Subcutaneous abdominal adipose tissue (tissue), 5 donors: ENCODE data around the gene SDF4.

Experiments used
- H3K27ac ChIP-seq: one replicate; pipeline ENCODE4 v1.7.0; 2013; ENCODE audit warnings: low read depth, mild to moderate bottlenecking, inconsistent platforms, low read length, moderate library complexity
- H3K27me3 ChIP-seq, 5 donors: one replicate each; pipeline ENCODE4 v1.7.0; 2013; ENCODE audit warnings: low read length in 5 of 5, inconsistent platforms in 1 of 5; ENCODE audit not compliant: control insufficient read depth in 5 of 5, insufficient read depth in 4 of 5
- H3K36me3 ChIP-seq, 5 donors: one replicate each; pipeline ENCODE4 v1.7.0; 2013; ENCODE audit warnings: low read length in 5 of 5; ENCODE audit not compliant: control insufficient read depth in 5 of 5, insufficient read depth in 5 of 5
- H3K4me1 ChIP-seq, 5 donors: one replicate each; pipeline ENCODE4 v1.7.0; 2013; ENCODE audit warnings: low read length in 5 of 5, mild to moderate bottlenecking in 3 of 5, moderate library complexity in 1 of 5; ENCODE audit not compliant: control insufficient read depth in 5 of 5, insufficient read depth in 5 of 5
- H3K4me3 ChIP-seq, 5 donors: one replicate each; pipeline ENCODE4 v1.7.0; 2013; ENCODE audit warnings: low read length in 5 of 5, low read depth in 1 of 5
- H3K9ac ChIP-seq, 5 donors: one replicate each; pipeline ENCODE4 v1.7.0; 2013; ENCODE audit warnings: low read length in 5 of 5, mild to moderate bottlenecking in 4 of 5, moderate library complexity in 3 of 5
- H3K9me3 ChIP-seq, 5 donors: one replicate each; pipeline ENCODE4 v1.7.0; 2013; ENCODE audit warnings: low read length in 5 of 5; ENCODE audit not compliant: control insufficient read depth in 5 of 5
- donor health status: healthy.
- donor health status: healthy.
- donor health status: healthy.
- donor health status: healthy.
- donor health status: healthy.

SDF4 gene

DNA sequence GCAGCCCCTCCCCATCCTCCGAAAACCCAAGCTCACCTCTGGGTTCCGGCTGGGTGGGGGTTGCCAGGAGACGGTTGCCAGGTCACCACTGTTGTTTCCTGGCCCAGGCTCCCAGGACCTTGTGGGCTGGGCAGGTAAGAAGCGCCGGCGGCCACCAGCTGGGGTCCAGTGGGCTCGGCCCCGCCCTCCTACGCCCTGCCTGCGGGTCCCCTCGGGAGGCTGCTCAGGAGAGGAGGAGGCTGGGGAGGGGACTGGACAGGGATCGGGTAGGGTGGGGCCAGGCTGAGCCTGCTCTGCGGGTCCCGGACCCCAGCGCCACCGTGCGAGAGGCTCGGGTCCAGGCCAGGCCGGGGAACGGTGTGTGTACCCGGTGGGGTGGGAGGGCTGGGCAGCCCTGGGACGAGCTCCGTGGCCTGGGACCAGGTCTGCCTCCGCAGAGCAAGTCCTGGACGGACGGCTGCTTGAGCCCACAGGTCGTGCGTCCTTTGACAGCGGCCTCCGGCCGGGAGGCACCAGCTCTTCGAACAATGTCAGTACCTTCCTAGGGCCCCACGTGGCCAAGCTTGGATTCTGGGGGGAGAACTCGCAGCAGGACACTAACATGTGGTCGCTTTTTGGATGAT lies 57.9 kb downstream of the SDF4 start, which contains the start of gene TTLL10:
TTLL10 (plus strand) TSS at position 88 of the 623 bp plus-strand sequence. CDS start 5,336 bp downstream, outside the sequence.
- H3K9ac ChIP-seq, result no peak within 1 kb of the TSS
- no peak within 1 kb of the TSS for H3K27ac ChIP-seq
- peaks cover 0 to 3% (median 0%) of the 10 kb centered on the region in 5 donors for H3K9me3 ChIP-seq
- no peak within 1 kb of the TSS for H3K4me3 ChIP-seq
- H3K4me1 ChIP-seq, result no peaks in the 10 kb centered on the region
- peaks cover 34 to 58% (median 51%) of the 10 kb centered on the region in 5 donors for H3K27me3 ChIP-seq
- H3K36me3 ChIP-seq, result no peaks in the 10 kb centered on the region

DNA sequence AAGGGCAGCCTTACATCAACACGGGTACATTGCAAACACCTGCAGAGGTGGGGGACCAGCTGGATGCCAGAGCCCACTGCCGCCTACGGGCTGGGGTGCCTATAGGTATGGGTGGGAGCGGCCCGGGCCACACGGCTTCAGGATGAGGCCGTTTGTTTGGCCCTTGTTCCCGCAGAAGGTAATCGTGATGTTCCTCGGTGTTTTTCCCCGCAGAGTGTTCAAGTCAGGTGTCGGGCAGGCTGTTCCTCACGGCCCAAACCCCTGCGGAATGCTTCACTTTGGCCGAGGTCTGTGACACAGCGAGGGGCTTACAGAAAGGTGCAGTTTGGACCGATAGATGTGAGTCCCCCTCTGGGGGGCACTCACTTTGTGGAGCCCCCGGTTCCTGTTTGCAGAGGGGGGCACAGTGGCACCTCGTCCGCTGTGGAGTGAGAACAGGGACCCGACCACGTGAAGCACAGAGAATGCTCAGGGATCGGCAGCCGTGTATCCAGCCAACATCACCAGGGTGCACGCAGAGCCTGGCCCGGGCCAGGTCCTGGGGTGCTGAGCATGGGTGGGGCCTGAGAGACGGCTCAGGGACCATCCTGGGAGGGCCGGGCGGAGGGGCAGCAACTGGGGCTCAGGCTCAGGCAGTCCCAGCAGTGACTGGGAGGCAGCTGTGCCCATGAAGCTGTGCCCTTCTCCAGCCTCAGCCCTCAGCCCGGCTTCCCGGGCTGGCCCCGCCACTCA lies 58.6 kb downstream of the SDF4 start:
- Histone ChIP-seq H3K4me3 (no peak overlapping the region), H3K9me3 (peaks cover 0 to 3% (median 0%) of the 10 kb centered on the region in 5 donors), H3K36me3 (no peaks in the 10 kb centered on the region), H3K27me3 (peaks cover 37 to 63% (median 56%) of the 10 kb centered on the region in 5 donors), H3K4me1 (no peaks in the 10 kb centered on the region), H3K9ac (no peak overlapping the region), H3K27ac (no peak overlapping the region)

DNA sequence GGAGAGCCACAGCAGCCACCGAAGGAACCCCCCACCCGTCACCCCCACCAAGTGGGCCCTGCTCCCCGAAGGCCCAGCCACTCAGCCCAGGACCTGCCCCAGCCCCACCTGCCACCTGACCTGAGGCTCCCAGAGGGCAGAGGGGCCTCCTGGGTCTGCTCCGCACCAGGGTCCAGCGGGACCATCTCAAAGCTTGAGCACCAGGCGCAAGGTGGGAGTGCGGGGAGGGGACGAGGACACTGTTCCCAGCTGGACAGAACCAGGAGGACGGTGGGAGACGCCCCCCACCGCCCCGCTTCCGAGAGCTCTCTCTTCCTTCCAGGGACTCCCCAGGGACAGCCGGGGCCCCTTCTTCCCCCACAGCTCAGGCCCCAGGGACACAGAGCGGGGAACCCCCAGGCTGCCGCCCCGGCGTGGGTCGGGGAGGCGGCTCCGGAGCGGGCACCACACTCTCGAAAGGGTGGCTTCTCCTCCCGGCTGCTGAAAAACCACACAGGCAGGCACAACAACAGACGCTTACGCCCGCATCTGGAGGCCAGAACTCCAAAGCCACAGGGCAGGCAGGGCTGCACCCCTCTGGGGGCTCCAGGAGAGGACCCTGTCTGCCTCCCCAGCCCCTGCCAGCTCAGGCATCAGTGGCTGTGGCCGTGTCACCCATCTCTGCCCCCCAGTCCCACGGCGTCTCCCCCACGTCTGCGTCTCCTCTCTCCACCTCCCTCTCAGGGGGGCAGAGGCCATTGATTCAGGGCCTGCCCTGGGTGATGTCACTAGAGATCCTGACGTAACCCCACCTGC lies 60.1 kb downstream of the SDF4 start:
- H3K9me3 ChIP-seq, result peaks cover 0 to 3% (median 0%) of the 10 kb centered on the region in 5 donors
- H3K27me3 ChIP-seq, result peaks cover 35 to 60% (median 49%) of the 10 kb centered on the region in 5 donors
- no peak overlapping the region for H3K27ac ChIP-seq
- peak overlapping the region in 1 of 5 donors; percentile 20 for H3K9ac ChIP-seq
- no peak overlapping the region for H3K4me3 ChIP-seq
- H3K36me3 ChIP-seq, result no peaks in the 10 kb centered on the region
- peaks cover 0 to 9% (median 0%) of the 10 kb centered on the region in 5 donors for H3K4me1 ChIP-seq

DNA sequence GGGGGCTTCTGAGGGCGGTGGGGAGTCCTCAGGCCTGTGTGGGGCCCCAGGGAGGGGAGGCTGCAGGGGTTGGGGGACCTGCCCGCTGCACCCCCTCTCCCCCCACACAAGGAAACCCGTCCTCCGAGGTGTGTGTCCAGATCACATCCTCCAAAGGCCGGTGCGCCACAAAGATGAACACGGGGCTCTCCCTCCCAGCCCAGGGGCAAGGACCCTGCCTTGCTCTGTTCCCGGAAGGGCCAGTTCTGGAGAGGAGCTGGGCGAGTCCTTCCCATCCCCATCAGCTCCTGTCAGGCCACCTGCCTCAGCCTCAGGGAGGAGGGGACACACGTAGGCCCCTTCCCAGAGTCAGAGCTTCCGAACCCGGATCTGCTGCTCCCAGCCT lies 60.6 kb downstream of the SDF4 start:
- Histone ChIP-seq H3K9ac (no peak overlapping the region), H3K27ac (no peak overlapping the region), H3K27me3 (peaks cover 31 to 57% (median 44%) of the 10 kb centered on the region in 5 donors), H3K4me1 (peaks cover 0 to 14% (median 1%) of the 10 kb centered on the region in 5 donors), H3K36me3 (no peaks in the 10 kb centered on the region), H3K4me3 (no peak overlapping the region), H3K9me3 (peaks cover 0 to 3% (median 0%) of the 10 kb centered on the region in 5 donors)

DNA sequence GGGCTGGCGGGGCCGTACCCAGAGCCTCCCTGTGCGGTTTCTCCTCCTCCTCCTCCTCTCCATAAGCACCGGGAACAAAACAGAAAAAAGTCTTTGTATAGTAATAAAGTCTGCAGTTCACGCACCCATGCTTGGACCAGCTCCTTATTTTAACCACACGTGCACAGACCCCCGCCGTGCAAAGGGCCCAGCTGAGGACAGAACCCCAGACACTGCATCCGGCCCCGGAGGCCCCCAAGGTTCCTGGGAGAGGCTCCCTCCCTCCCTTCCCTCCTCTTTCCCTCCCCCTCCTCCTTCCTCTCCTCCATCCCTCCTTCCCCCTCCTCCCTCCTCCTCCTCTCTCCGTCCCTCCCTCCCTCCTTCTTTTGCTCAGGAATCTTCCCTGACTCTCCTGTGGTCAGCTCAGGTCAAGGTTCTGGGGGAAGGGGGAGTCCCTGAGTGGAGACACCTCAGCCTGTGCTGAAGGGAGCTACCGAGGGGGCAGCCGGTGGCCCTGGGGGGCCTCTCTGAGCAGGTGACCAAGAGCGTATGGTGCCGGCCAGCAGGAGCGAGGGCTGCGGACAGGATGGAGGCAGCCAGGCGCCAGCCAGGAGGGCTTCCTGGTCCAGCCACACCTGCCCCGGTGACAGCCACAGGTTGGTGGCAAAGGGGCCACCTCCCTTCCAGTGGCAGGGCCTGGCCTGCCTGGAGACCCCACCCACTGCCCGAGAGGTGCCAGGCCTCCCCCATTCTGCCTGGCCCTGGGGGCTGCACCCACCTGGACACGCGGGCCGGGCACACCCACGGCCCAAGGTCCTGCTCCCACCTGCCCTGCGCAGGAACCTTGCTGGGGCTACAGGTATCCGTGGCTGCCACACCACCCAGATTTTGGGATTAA lies 61.3 kb downstream of the SDF4 start:
- no peak overlapping the region for H3K4me3 ChIP-seq
- no peaks in the 10 kb centered on the region for H3K36me3 ChIP-seq
- H3K27me3 ChIP-seq, result peaks cover 35 to 58% (median 49%) of the 10 kb centered on the region in 5 donors
- no peak overlapping the region for H3K9ac ChIP-seq
- H3K4me1 ChIP-seq, result peaks cover 0 to 21% (median 6%) of the 10 kb centered on the region in 5 donors
- H3K27ac ChIP-seq, result no peak overlapping the region
- H3K9me3 ChIP-seq, result peaks cover 0 to 2% (median 0%) of the 10 kb centered on the region in 5 donors

DNA sequence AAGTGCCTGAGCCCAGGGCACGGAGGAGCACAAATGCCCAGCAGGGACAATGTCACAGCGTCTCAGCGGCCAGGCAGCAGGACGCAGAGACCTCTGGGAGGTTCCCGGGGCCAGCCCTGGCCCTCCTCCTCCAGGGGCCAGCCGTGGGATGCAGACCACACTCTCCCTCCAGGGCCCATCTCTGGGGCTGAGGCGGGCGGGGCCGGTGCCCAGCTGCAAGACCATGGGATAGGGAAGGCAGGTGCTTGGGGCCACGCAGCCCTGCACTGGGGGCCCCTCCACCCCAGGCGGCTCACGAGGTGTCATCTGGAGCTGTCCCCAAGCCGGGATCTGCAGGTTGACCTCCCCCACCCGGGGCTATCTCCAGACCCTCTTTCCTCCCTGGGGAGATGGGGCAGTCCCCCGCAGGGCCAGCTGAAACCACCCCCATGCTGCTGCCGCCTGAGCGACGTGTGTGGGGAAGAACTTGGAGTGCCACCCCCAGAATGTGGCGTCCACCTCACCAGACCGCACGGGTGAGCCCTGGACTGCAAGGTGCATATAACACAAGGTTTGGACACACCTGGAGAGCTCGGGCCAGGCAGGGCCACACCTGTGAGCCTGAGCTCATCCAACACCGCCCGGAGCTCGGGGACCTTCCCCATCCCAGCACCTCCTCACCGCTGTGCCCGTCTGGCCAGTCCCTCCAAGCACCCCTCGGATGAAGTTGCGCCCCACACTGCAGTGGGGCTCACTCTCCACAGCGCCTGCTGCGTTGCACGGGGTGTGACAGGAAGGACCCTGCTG lies 62.2 kb downstream of the SDF4 start:
- peaks cover 35 to 65% (median 55%) of the 10 kb centered on the region in 5 donors for H3K27me3 ChIP-seq

DNA sequence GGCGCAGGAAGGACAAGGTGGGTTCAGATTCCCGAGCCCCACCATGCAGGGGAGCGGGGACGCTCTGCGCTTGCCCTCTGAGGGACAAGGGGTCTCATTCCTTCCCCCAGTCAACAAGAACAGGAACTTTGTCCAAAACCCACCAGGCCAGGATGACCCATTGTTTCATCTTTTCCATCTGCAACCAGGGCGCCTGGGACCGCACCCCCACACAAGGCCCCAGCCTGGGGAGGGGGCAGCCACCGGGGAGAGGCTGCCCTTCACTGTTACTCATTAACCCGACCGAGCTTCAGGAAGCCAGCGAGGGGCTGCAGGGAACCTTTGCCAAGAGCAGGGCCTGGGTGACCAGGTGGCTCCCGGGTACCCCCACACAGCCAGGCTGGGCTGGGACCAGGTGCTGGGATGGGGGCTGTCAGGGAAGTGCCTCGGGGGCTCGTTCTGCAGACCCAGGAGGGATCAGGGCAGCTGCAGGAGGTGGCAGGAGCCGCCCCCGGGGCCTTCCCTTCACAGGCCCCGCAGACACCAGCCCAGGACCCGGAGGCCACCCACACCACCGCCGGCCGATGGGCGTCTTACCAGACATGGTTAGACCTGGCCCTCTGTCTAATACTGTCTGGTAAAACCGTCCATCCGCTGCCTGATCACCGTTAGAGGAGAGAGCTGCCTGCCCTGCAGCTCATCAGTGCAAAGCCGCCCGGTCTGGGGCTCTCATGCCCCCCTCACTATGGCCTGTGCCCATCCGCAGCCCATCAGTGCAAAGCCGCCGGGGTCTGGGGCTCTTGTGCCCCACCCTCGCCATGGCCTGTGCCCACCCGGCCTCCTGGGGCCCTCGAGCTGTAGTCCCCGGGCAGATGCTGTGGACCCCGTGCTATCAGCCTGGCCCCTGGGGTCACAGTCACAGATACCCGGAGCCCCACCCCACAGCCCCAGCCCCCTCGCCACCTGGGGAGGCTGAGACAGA lies 63.1 kb downstream of the SDF4 start:
- Histone ChIP-seq H3K4me1 (peaks cover 0 to 27% (median 10%) of the 10 kb centered on the region in 5 donors), H3K4me3 (no peak overlapping the region), H3K9ac (no peak overlapping the region), H3K36me3 (no peaks in the 10 kb centered on the region), H3K9me3 (no peaks in the 10 kb centered on the region), H3K27me3 (peaks cover 38 to 62% (median 56%) of the 10 kb centered on the region in 5 donors), H3K27ac (no peak overlapping the region)

More for the DNA sequence above, 62.2 kb downstream of the SDF4 start:
- Histone ChIP-seq H3K9me3 (no peaks in the 10 kb centered on the region), H3K9ac (no peak overlapping the region), H3K4me1 (peaks cover 0 to 27% (median 10%) of the 10 kb centered on the region in 5 donors), H3K27ac (no peak overlapping the region), H3K4me3 (no peak overlapping the region), H3K36me3 (no peaks in the 10 kb centered on the region)

DNA sequence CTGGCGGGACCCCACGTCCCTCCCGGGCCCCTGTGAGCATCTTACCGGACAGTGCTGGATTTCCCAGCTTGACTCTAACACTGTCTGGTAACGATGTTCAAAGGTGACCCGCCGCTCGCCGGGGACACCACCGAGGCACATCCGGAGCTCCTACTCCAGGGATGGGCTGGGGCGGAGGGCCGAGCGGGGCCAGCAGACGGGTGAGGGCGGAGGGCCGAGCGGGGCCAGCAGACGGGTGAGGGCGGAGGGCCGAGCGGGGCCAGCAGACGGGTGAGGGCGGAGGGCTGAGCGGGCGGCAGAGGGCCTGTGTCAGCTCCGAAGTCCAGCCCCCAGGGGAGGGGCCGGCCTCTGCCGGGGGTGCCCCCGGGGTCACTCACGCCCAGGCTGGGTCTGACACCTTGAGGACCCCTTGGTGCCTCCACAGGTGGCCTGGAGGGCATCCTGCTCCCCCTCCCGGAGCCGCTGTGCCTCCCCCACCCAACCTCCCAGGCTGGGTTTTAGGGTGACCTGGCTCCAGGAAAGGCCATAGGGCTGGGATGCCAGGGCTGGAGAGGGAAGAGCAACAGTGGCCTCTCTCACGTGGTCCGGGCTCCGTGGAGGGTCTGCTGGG lies 63.9 kb downstream of the SDF4 start:
- Histone ChIP-seq H3K4me3 (no peak overlapping the region), H3K27me3 (peaks cover 31 to 60% (median 53%) of the 10 kb centered on the region in 5 donors), H3K27ac (no peak overlapping the region), H3K9me3 (no peaks in the 10 kb centered on the region), H3K4me1 (peaks cover 0 to 27% (median 10%) of the 10 kb centered on the region in 5 donors), H3K36me3 (no peaks in the 10 kb centered on the region), H3K9ac (no peak overlapping the region)
